PFSK-1 (cell line): ENCODE measurements around the gene GATB.

Experiments used
- FOXP2 ChIP-seq: optimal IDR thresholded peaks from 2 replicates; pipeline ENCODE3; 2011; ENCODE audit warnings: borderline replicate concordance, control low read depth, inconsistent platforms; ENCODE audit not compliant: insufficient read depth; ENCODE audit errors: extremely low read length, extremely low read depth
- POLR2AphosphoS5 ChIP-seq: IDR thresholded peaks from 2 replicates; pipeline ENCODE4 v1.6.1; 2012; ENCODE audit warnings: low read depth, mild to moderate bottlenecking, control low read depth, low read length, moderate library complexity
- SIN3A ChIP-seq: IDR thresholded peaks from 2 replicates; pipeline ENCODE4 v1.6.1; 2012; ENCODE audit warnings: mild to moderate bottlenecking, low read length, moderate library complexity, borderline replicate concordance; ENCODE audit not compliant: insufficient read depth
- TAF1 ChIP-seq: IDR thresholded peaks from 2 replicates; pipeline ENCODE4 v1.6.1; 2012; ENCODE audit warnings: low read length, control low read depth, borderline replicate concordance; ENCODE audit not compliant: insufficient read depth
- TF ChIP-seq, protein P1 (sequence below), 2 experiments: IDR thresholded peaks; 2 replicates each; pipeline versions ENCODE4 v1.6.1 to v1.8.0; 2011 to 2012; ENCODE audit warnings: low read depth in 2 of 2, low read length in 2 of 2, control low read depth in 1 of 2, inconsistent platforms in 1 of 2, mild to moderate bottlenecking in 1 of 2, moderate library complexity in 1 of 2; ENCODE audit not compliant: insufficient read depth in 1 of 2

The GATB gene

DNA sequence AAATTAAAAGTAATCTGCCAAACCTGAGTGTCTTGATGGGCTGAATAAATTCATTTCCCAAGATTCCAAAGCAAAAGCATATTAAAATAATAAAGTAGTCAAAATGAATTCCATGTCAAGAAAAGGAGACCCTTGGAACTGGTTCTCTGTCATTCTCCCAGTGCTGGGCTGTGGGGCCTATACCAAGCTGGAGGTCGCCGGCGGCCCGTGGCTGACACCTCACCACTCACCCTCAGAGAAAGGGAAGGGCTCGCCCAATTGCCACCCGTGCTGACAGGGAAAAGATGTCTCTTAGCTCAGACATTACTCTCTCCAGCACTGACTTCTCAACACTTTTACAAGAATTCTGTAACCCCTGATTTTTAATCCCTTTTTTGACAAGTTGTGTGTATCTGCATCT is 51.7 kb downstream of the GATB start:
- TF ChIP-seq TAF1 (no peak), POLR2AphosphoS5 (no peak), FOXP2 (no peak), SIN3A (no peak)
- TF ChIP-seq, protein P1, sequence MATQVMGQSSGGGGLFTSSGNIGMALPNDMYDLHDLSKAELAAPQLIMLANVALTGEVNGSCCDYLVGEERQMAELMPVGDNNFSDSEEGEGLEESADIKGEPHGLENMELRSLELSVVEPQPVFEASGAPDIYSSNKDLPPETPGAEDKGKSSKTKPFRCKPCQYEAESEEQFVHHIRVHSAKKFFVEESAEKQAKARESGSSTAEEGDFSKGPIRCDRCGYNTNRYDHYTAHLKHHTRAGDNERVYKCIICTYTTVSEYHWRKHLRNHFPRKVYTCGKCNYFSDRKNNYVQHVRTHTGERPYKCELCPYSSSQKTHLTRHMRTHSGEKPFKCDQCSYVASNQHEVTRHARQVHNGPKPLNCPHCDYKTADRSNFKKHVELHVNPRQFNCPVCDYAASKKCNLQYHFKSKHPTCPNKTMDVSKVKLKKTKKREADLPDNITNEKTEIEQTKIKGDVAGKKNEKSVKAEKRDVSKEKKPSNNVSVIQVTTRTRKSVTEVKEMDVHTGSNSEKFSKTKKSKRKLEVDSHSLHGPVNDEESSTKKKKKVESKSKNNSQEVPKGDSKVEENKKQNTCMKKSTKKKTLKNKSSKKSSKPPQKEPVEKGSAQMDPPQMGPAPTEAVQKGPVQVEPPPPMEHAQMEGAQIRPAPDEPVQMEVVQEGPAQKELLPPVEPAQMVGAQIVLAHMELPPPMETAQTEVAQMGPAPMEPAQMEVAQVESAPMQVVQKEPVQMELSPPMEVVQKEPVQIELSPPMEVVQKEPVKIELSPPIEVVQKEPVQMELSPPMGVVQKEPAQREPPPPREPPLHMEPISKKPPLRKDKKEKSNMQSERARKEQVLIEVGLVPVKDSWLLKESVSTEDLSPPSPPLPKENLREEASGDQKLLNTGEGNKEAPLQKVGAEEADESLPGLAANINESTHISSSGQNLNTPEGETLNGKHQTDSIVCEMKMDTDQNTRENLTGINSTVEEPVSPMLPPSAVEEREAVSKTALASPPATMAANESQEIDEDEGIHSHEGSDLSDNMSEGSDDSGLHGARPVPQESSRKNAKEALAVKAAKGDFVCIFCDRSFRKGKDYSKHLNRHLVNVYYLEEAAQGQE (IDR thresholded peaks at IDR 0.05; ENCODE audit: insufficient read depth in 1 of 2, low read depth in 2 of 2, low read length in 2 of 2) = no peak

DNA sequence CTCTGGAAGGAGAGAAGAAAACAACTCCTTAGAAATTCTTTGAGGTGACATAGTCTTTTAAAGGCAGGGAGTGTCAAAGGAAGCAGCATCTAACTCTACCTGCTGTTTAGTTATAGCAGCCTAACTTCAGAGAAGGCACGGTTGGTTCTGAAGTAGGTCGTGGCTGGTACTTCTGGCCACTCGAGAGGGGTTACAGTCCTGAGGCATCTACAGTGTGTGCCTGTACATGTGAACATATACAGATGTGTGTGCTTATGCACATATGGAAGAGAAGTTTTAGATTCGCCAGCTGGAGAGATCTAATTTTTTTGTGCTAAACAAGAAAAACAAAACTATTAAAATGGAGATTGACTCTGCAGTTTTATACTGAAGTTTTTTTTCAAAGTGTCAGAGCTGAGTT is 52.7 kb downstream of the GATB start:
- TF ChIP-seq, protein P1 (IDR thresholded peaks at IDR 0.05; ENCODE audit: insufficient read depth in 1 of 2, low read depth in 2 of 2, low read length in 2 of 2) = no peak
- TF ChIP-seq TAF1 = no peak
- no peak for TF ChIP-seq SIN3A
- no peak for TF ChIP-seq FOXP2
- TF ChIP-seq POLR2AphosphoS5 = no peak

DNA sequence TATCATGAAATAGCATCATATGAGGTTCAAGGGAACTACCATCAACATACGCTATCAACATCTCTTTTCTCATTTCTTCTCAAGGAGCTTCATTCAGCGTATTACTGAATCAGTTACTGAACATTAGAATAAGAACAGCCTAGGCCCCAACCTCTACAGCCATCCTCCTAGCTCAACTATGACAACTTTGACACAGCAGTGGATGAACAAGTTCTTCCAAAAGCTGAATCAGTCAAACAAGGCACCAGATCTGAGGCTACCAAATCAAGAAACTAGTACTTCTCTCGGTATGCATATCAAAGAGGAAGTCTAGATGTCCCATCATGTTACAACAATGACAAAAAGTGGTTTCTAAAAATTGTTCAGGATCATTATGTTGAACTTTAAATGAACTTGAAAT is 57.4 kb downstream of the GATB start:
- no peak for TF ChIP-seq SIN3A

DNA sequence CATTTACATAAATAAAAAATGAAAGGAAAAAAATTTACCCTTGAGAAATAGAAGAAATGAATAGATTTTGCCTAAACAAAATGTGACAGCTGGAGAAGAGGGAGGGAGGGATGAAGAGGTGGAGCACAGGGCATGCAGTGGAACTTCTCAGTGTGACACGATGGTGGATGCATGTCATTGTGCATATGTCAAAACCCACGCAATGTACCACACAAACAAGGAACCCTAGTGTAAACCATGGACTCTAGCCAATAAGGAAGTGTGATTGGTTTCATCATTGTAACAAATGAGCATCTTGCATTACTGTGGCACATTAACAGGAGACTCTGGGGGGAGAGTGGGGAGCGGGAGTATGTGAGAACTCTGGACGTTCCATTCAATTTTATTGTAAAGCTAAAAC is 58.6 kb downstream of the GATB start:
- TF ChIP-seq POLR2AphosphoS5 (no peak), FOXP2 (no peak), SIN3A (no peak), TAF1 (no peak)
- TF ChIP-seq, protein P1 (IDR thresholded peaks at IDR 0.05; ENCODE audit: insufficient read depth in 1 of 2, low read depth in 2 of 2, low read length in 2 of 2) = no peak

DNA sequence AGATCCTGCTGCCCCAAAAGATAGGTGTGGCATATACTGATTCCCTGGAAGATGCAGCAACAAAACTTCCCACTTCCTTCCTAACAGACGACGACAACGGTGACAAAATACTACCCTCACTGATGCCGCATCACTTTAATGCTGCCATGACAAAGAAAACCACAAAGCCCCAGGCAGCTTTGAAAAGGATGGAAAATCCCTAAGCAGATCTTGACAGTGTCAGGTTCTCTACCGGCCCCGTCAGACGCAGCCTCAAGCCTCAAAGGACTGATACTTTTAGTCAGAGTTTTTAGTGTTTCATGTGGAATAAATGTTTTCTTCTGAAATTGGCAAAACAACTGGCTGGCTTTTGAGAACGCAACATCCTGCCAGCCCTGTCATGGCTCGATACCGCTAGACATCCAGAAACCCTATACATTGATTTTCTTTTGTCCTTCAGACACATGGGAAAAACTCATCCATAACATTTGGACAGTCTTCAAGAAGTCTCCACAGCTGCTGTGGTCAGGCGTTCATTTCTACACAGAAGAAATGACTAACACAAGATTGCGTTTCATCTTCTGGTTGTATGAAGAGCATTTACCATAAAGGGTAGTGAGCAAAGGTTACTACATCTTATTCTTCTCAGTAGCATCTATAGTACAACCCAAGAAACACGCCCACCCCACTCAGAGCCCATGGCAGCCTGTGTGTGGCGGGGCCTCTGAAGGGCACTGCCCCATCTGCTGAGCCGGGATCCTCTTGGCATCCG is 60.1 kb downstream of the GATB start:
- TF ChIP-seq POLR2AphosphoS5 (no peak), TAF1 (no peak), SIN3A (no peak)
- TF ChIP-seq, protein P1 (IDR thresholded peaks at IDR 0.05; ENCODE audit: insufficient read depth in 1 of 2, low read depth in 2 of 2, low read length in 2 of 2) = no peak
